ENCODE data around the gene ADARB2. TPM values are rescaled to one million over a fixed set of nuclear protein-coding genes. Genes with fewer than 3 reads are reported as not detected.

Gene ADARB2
- total and polyA plus RNA-seq, 2 experiments from 2014 or later, result 2.0 to 5.0 TPM

GRCh38 chr10:1472178-1472958 lies 265.0 kb downstream of the ADARB2 start:
- no peak overlapping the region for H2AFZ ChIP-seq
- H3K4me3 ChIP-seq, result no peak overlapping the region
- H3K27me3 Mint-ChIP-seq (ENCODE audit: insufficient read depth, low read depth, poor library complexity), result peaks cover 14% of the 10 kb centered on the region
- no peak overlapping the region for H3K27ac Mint-ChIP-seq
- H3K79me2 ChIP-seq (replicated peaks; ENCODE audit: insufficient read depth), result no peaks in the 10 kb centered on the region
- no peak overlapping the region for H3K4me3 Mint-ChIP-seq
- no peaks in the 10 kb centered on the region for H4K20me1 ChIP-seq (replicated peaks; ENCODE audit: insufficient read depth)
- ATAC-seq (no peak), DNase-seq (ENCODE audit: low spot score) (no peak)
- peaks cover 12% of the 10 kb centered on the region for H3K4me1 ChIP-seq (ENCODE audit: insufficient read depth)
- peaks cover 7% of the 10 kb centered on the region for H3K36me3 Mint-ChIP-seq (ENCODE audit: low read depth)
- H3K4me1 Mint-ChIP-seq, result peaks cover 20% of the 10 kb centered on the region
- no peaks in the 10 kb centered on the region for H3K36me3 ChIP-seq (ENCODE audit: insufficient read depth)
- peaks cover 10% of the 10 kb centered on the region for H3K9me3 Mint-ChIP-seq
- no peak overlapping the region for H3K27ac ChIP-seq (ENCODE audit: low read depth)
- TF ChIP-seq ETS1 (IDR thresholded peaks at IDR 0.05) (no peak), JUNB (IDR thresholded peaks at IDR 0.05; ENCODE audit: unreplicated experiment) (no peak), ZNF114 (CRISPR knock-in tag; IDR thresholded peaks at IDR 0.05) (no peak)
- H3K4me2 ChIP-seq, result no peak overlapping the region
- H3K9me2 ChIP-seq (ENCODE audit: insufficient read depth), result no peaks in the 10 kb centered on the region
- no peaks in the 10 kb centered on the region for H3K27me3 ChIP-seq (ENCODE audit: insufficient read depth)
- H3F3A ChIP-seq (replicated peaks; ENCODE audit: low read depth), result no peaks in the 10 kb centered on the region

- Histone ChIP-seq H3K27me3 (ENCODE audit: insufficient read depth) (no peaks in the 10 kb centered on the region), H3K4me3 (no peak overlapping the region), H3K36me3 (ENCODE audit: insufficient read depth) (no peaks in the 10 kb centered on the region), H4K20me1 (replicated peaks; ENCODE audit: insufficient read depth) (no peaks in the 10 kb centered on the region), H3K27ac (ENCODE audit: low read depth) (no peak overlapping the region), H3K9me2 (ENCODE audit: insufficient read depth) (no peaks in the 10 kb centered on the region), H2AFZ (no peak overlapping the region), H3K4me2 (no peak overlapping the region), H3F3A (replicated peaks; ENCODE audit: low read depth) (no peaks in the 10 kb centered on the region), H3K79me2 (replicated peaks; ENCODE audit: insufficient read depth) (no peaks in the 10 kb centered on the region), H3K4me1 (ENCODE audit: insufficient read depth) (no peaks in the 10 kb centered on the region; the same call in 1 of the 2 replicates)
- no peak for DNase-seq (ENCODE audit: low spot score)
- Mint-ChIP-seq H3K9me3 (no peaks in the 10 kb centered on the region), H3K27me3 (ENCODE audit: insufficient read depth, low read depth, poor library complexity) (peaks cover 7% of the 10 kb centered on the region), H3K36me3 (ENCODE audit: low read depth) (no peaks in the 10 kb centered on the region; the same call in 2 of the 3 replicates), H3K4me1 (peaks cover 14% of the 10 kb centered on the region; the same call in 2 of the 3 replicates), H3K27ac (no peak overlapping the region), H3K4me3 (no peak overlapping the region)
- ATAC-seq, result no peak
- TF ChIP-seq ZNF462 (CRISPR knock-in tag; IDR thresholded peaks at IDR 0.05) (no peak), ETS1 (IDR thresholded peaks at IDR 0.05) (no peak), CTCF (conservative IDR thresholded peaks at IDR 0.05; ENCODE audit: low read depth in 2 of 2) (no peak), EZH2phosphoT487 (IDR thresholded peaks at IDR 0.05; ENCODE audit: unreplicated experiment) (no peak), EZH2 (IDR thresholded peaks at IDR 0.05; ENCODE audit: low read depth, unreplicated experiment) (no peak), STAT1 (IDR thresholded peaks at IDR 0.05; ENCODE audit: unreplicated experiment) (no peak)
Observed at GRCh38 chr10:1468811-1469210, 268.5 kb downstream of the ADARB2 start.
